Neural progenitor cell (in vitro differentiated cells): Measurements from ENCODE around the gene HNF1B. TPM values are rescaled to one million over a fixed set of nuclear protein-coding genes. Genes with fewer than 3 reads are reported as not detected.

Experiments
- DNase-seq: peaks from one replicate; pipeline ENCODE4 v3.0.0-alpha.2; 2016; ENCODE audit warnings: low spot score
- H2AFZ ChIP-seq: fragments of 200-600 bp; sonication (generic); replicated peaks from 2 replicates; pipeline ENCODE4 v1.6.1; 2016; ENCODE audit warnings: antibody characterized with exemption
- H3F3A ChIP-seq: fragments of 200-600 bp; sonication (generic); 2 replicates; pipeline ENCODE4 v1.6.1; 2016; ENCODE audit warnings: antibody characterized with exemption, low read depth
- H3K27ac ChIP-seq: fragments of 200-600 bp; sonication (generic); 2 replicates; pipeline ENCODE4 v1.5.1; 2016; ENCODE audit warnings: mild to moderate bottlenecking
- H3K27me3 ChIP-seq: fragments of 200-600 bp; sonication (generic); 2 replicates; pipeline ENCODE4 v1.6.1; 2016; ENCODE audit warnings: mild to moderate bottlenecking, moderate library complexity
- H3K36me3 ChIP-seq: fragments of 200-600 bp; sonication (generic); 2 replicates; pipeline ENCODE4 v1.5.1; 2016
- H3K4me1 ChIP-seq: fragments of 200-600 bp; sonication (generic); 2 replicates; pipeline ENCODE4 v1.6.1; 2016; ENCODE audit warnings: mixed run types
- H3K4me2 ChIP-seq: fragments of 200-600 bp; sonication (generic); 2 replicates; pipeline ENCODE4 v1.6.1; 2016
- H3K4me3 ChIP-seq: fragments of 200-600 bp; sonication (generic); 2 replicates; pipeline ENCODE4 v1.5.1; 2016
- H3K79me2 ChIP-seq: fragments of 200-600 bp; sonication (generic); 2 replicates; pipeline ENCODE4 v1.6.1; 2016; ENCODE audit warnings: low read depth
- H3K9ac ChIP-seq: fragments of 200-600 bp; sonication (generic); 2 replicates; pipeline ENCODE4 v1.6.1; 2016
- H3K9me3 ChIP-seq: fragments of 200-600 bp; sonication (generic); 2 replicates; pipeline ENCODE4 v1.5.1; 2016; ENCODE audit warnings: low read depth
- H4K20me1 ChIP-seq: fragments of 200-600 bp; sonication (generic); 2 replicates; pipeline ENCODE4 v1.6.1; 2016; ENCODE audit warnings: low read depth
- H3K27ac Mint-ChIP-seq: 3 replicates; pipeline ENCODE4 v1.8.0; 2021; ENCODE audit warnings: mixed read lengths
- H3K27me3 Mint-ChIP-seq: 2 replicates; pipeline ENCODE4 v1.8.0; 2022; ENCODE audit warnings: low read depth, mild to moderate bottlenecking, inconsistent platforms, moderate library complexity, mixed read lengths; ENCODE audit not compliant: insufficient read depth
- H3K36me3 Mint-ChIP-seq: 3 replicates; pipeline ENCODE4 v1.8.0; 2021; ENCODE audit warnings: mixed read lengths
- H3K4me1 Mint-ChIP-seq: 3 replicates; pipeline ENCODE4 v1.8.0; 2021; ENCODE audit warnings: mixed read lengths
- H3K4me3 Mint-ChIP-seq: 3 replicates; pipeline ENCODE4 v1.8.0; 2021; ENCODE audit warnings: mild to moderate bottlenecking, moderate library complexity, mixed read lengths
- H3K9me3 Mint-ChIP-seq: 3 replicates; pipeline ENCODE4 v1.8.0; 2020; ENCODE audit warnings: mixed read lengths
- CTCF ChIP-seq: fragments of 200-600 bp; sonication (generic); IDR thresholded peaks from 2 replicates; pipeline ENCODE4 v1.5.1; 2017; ENCODE audit warnings: antibody characterized with exemption, mild to moderate bottlenecking
- EZH2 ChIP-seq: fragments of 200-600 bp; sonication (generic); IDR thresholded peaks from 2 replicates; pipeline ENCODE4 v1.6.1; 2017; ENCODE audit warnings: antibody characterized with exemption, mild to moderate bottlenecking, moderate library complexity
- EZH2phosphoT487 ChIP-seq: fragments of 200-600 bp; sonication (generic); IDR thresholded peaks from 2 replicates; pipeline ENCODE4 v1.6.1; 2017; ENCODE audit warnings: antibody characterized with exemption
- total RNA-seq: library from RNA; depleted of rRNA; stranded (reverse); fragments of >200 nt; gene quantifications from 2 replicates; pipeline ENCODE4 v1.2.3, GENCODE V29; 2015; ENCODE audit warnings: low replicate concordance

The HNF1B gene
- total RNA-seq, 1 donor from 2014 or later: not detected

- Histone ChIP-seq H3K27ac (no peak overlapping the region), H3K36me3 (no peaks in the 10 kb centered on the region), H3K4me2 (peak overlapping the region; percentile 82), H3K9ac (no peak overlapping the region), H3K27me3 (peaks cover 100% of the 10 kb centered on the region), H2AFZ (no peak overlapping the region), H3K9me3 (no peaks in the 10 kb centered on the region), H3K4me1 (peaks cover 27% of the 10 kb centered on the region), H4K20me1 (peaks cover 57% of the 10 kb centered on the region), H3K4me3 (peak overlapping the region; percentile 26), H3K79me2 (no peaks in the 10 kb centered on the region), H3F3A (peaks cover 35% of the 10 kb centered on the region)
- H3K27me3 Mint-ChIP-seq: peaks cover 85% of the 10 kb centered on the region
- H3K9me3 Mint-ChIP-seq: no peaks in the 10 kb centered on the region
- H3K27ac Mint-ChIP-seq: no peak overlapping the region
- H3K36me3 Mint-ChIP-seq: no peaks in the 10 kb centered on the region
- peaks cover 8% of the 10 kb centered on the region for H3K4me1 Mint-ChIP-seq
- peak; percentile 31 for TF ChIP-seq EZH2phosphoT487
- TF ChIP-seq CTCF: no peak
- peak; percentile 75 for TF ChIP-seq EZH2
- peak overlapping the region; percentile 79 for H3K4me3 Mint-ChIP-seq
- peak; percentile 59 for DNase-seq
These were observed 1.9 kb downstream of the HNF1B start for GRCh38 chr17:37742762-37743611.

- Mint-ChIP-seq H3K36me3 (no peaks in the 10 kb centered on the region), H3K4me3 (peak overlapping the region; percentile 80), H3K27me3 (peaks cover 79% of the 10 kb centered on the region), H3K9me3 (no peaks in the 10 kb centered on the region), H3K4me1 (peaks cover 8% of the 10 kb centered on the region), H3K27ac (no peak overlapping the region)
- peaks cover 27% of the 10 kb centered on the region for H3K4me1 ChIP-seq
- DNase-seq: peak; percentile 75
- peaks cover 35% of the 10 kb centered on the region for H3F3A ChIP-seq
- H3K36me3 ChIP-seq: no peaks in the 10 kb centered on the region
- peak overlapping the region; percentile 82 for H3K4me2 ChIP-seq
- TF ChIP-seq EZH2phosphoT487 (peak; percentile 94), EZH2 (peak; percentile 98), CTCF (no peak)
- H3K9ac ChIP-seq: no peak overlapping the region
- no peaks in the 10 kb centered on the region for H3K79me2 ChIP-seq
- no peak overlapping the region for H2AFZ ChIP-seq
- H3K27me3 ChIP-seq: peaks cover 100% of the 10 kb centered on the region
- H3K9me3 ChIP-seq: no peaks in the 10 kb centered on the region
- peaks cover 57% of the 10 kb centered on the region for H4K20me1 ChIP-seq
- no peak overlapping the region for H3K27ac ChIP-seq
- peak overlapping the region; percentile 26 for H3K4me3 ChIP-seq
These were observed 2.6 kb downstream of the HNF1B start for GRCh38 chr17:37742116-37742761.

- TF ChIP-seq EZH2phosphoT487: no peak
- TF ChIP-seq EZH2: no peak
- no peak for TF ChIP-seq CTCF
- peaks cover 100% of the 10 kb centered on the region for H3K27me3 ChIP-seq
- H3K27ac ChIP-seq: no peak overlapping the region
- Mint-ChIP-seq H3K27me3 (peaks cover 77% of the 10 kb centered on the region), H3K4me3 (peak overlapping the region; percentile 66), H3K36me3 (no peaks in the 10 kb centered on the region), H3K27ac (no peak overlapping the region), H3K9me3 (no peaks in the 10 kb centered on the region), H3K4me1 (peaks cover 8% of the 10 kb centered on the region)
- no peaks in the 10 kb centered on the region for H3K79me2 ChIP-seq
- H2AFZ ChIP-seq: no peak overlapping the region
- H3K36me3 ChIP-seq: no peaks in the 10 kb centered on the region
- H3K4me2 ChIP-seq: peak overlapping the region; percentile 82
- peak overlapping the region; percentile 26 for H3K4me3 ChIP-seq
- peaks cover 57% of the 10 kb centered on the region for H4K20me1 ChIP-seq
- no peak for DNase-seq
- no peaks in the 10 kb centered on the region for H3K9me3 ChIP-seq
- peaks cover 35% of the 10 kb centered on the region for H3F3A ChIP-seq
- no peak overlapping the region for H3K9ac ChIP-seq
- H3K4me1 ChIP-seq: peaks cover 27% of the 10 kb centered on the region
These were observed 3.3 kb downstream of the HNF1B start for GRCh38 chr17:37741341-37742115.
